Sigmoid colon (tissue), 3 donors: ENCODE data around the gene TMEM88.

ENCODE experiments used
- POLR2A ChIP-seq, 2 donors: fragments of 450-650 bp; IDR thresholded peaks; one replicate each; pipeline ENCODE4 v1.6.1; 2016; ENCODE audit warnings: antibody characterized with exemption in 2 of 2, mild to moderate bottlenecking in 2 of 2, moderate library complexity in 2 of 2
- TF ChIP-seq, protein P1 (sequence below), 4 experiments: fragments of 450-650 bp in 3 of 4; fragments of 200-600 bp in 1 of 4; IDR thresholded peaks; one replicate each; pipeline ENCODE4 v1.5.1; 2016 to 2019; ENCODE audit warnings: antibody characterized with exemption in 4 of 4, mild to moderate bottlenecking in 3 of 4, moderate library complexity in 2 of 4

GRCh38 chr17:7881276-7882054 lies 26.6 kb downstream of the TMEM88 start:
- TF ChIP-seq POLR2A (IDR thresholded peaks at IDR 0.05): no peak
- TF ChIP-seq, protein P1, sequence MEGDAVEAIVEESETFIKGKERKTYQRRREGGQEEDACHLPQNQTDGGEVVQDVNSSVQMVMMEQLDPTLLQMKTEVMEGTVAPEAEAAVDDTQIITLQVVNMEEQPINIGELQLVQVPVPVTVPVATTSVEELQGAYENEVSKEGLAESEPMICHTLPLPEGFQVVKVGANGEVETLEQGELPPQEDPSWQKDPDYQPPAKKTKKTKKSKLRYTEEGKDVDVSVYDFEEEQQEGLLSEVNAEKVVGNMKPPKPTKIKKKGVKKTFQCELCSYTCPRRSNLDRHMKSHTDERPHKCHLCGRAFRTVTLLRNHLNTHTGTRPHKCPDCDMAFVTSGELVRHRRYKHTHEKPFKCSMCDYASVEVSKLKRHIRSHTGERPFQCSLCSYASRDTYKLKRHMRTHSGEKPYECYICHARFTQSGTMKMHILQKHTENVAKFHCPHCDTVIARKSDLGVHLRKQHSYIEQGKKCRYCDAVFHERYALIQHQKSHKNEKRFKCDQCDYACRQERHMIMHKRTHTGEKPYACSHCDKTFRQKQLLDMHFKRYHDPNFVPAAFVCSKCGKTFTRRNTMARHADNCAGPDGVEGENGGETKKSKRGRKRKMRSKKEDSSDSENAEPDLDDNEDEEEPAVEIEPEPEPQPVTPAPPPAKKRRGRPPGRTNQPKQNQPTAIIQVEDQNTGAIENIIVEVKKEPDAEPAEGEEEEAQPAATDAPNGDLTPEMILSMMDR (IDR thresholded peaks at IDR 0.05): no peak
